ENCODE measurements around the gene HECW1. TPM values are rescaled to one million over a fixed set of nuclear protein-coding genes. Genes with fewer than 3 reads are reported as not detected.
"Not testable (repeated sequence)": the region's sequence is repeated elsewhere in the genome, so short reads cannot be mapped to it uniquely, and the experiment has no call there.

HECW1 gene
- total RNA-seq, 1 donor from 2014 or later: 0.46 TPM

DNA sequence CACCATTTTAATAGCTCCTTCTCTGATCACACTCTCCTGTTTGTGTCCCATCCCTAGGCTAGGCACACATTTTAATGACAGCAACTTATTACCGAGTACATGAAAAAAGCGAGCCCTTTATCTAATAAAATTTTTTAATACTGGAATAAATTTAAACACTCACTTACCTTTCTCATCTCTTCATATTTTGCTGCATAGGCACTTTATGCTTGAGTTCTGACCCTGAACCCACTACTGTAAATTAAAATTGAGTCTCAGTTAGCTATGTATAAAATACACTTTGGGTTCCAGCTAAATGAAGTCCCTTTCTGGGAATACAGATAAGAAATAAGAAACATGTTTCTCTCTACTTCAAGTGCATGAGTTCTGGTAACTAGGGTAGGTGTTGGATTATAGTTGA is 104.6 kb downstream of the HECW1 start:
- TF ChIP-seq, protein P1, sequence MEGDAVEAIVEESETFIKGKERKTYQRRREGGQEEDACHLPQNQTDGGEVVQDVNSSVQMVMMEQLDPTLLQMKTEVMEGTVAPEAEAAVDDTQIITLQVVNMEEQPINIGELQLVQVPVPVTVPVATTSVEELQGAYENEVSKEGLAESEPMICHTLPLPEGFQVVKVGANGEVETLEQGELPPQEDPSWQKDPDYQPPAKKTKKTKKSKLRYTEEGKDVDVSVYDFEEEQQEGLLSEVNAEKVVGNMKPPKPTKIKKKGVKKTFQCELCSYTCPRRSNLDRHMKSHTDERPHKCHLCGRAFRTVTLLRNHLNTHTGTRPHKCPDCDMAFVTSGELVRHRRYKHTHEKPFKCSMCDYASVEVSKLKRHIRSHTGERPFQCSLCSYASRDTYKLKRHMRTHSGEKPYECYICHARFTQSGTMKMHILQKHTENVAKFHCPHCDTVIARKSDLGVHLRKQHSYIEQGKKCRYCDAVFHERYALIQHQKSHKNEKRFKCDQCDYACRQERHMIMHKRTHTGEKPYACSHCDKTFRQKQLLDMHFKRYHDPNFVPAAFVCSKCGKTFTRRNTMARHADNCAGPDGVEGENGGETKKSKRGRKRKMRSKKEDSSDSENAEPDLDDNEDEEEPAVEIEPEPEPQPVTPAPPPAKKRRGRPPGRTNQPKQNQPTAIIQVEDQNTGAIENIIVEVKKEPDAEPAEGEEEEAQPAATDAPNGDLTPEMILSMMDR (IDR thresholded peaks at IDR 0.05; ENCODE audit: insufficient read depth, low read length, poor library complexity, severe bottlenecking): no peak
- H3K36me3 ChIP-seq (ENCODE audit: control insufficient read depth, insufficient read depth, low read length): no peaks in the 10 kb centered on the region
- no peak for DNase-seq (ENCODE audit: low read depth)
- no peaks in the 10 kb centered on the region for H3K27me3 ChIP-seq (ENCODE audit: control insufficient read depth, insufficient read depth, low read length)
- no peak overlapping the region for H3K4me3 ChIP-seq (ENCODE audit: low read depth, low read length)

DNA sequence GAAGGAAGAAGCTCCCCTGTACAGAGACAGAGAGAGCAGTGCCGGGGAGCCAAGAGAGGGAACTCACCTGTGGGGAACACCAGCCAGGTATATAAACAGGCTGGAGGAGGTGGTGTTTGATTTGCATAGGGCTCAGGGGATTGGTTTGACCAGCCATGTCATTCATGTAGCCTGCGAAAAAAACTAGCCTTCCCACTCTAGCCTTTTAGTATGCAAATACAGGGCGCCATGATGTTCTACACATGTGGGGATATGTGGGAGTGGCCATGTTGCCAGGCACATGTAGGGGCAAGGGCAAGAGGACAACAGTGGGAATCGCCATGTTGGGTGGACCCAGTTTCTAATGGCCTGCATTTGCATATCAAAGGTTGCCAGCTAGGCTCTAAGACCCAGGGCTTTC is 106.5 kb downstream of the HECW1 start:
- H3K4me3 ChIP-seq (ENCODE audit: low read depth, low read length); H3K36me3 ChIP-seq (ENCODE audit: control insufficient read depth, insufficient read depth, low read length); DNase-seq (ENCODE audit: low read depth): not testable (repeated sequence)

DNA sequence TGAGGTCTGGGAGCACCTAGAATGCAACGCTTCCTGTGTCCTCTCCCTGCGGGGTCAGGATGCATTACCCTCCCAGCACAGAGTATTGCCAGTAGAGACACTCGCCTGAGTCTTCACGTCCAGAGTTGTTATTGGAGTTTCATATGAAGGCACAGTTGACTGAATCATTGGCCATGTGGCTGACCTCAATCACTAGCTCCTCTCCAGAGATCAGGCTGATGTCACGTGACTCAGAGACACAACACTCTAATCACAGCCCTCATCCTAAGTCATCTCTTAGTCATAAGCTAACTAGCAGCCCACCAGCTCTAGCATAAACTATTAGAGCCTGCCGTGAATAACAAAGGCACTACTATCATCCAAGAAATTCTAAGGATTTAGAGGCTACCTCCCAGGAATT is 107.8 kb downstream of the HECW1 start:
- no peaks in the 10 kb centered on the region for H3K36me3 ChIP-seq (ENCODE audit: control insufficient read depth, insufficient read depth, low read length)
- H3K27me3 ChIP-seq (ENCODE audit: control insufficient read depth, insufficient read depth, low read length): no peaks in the 10 kb centered on the region
- no peak overlapping the region for H3K4me3 ChIP-seq (ENCODE audit: low read depth, low read length)
- DNase-seq (ENCODE audit: low read depth): peak; percentile 56
- TF ChIP-seq, protein P1 (IDR thresholded peaks at IDR 0.05; ENCODE audit: insufficient read depth, low read length, poor library complexity, severe bottlenecking): no peak

More for the DNA sequence above, 106.5 kb downstream of the HECW1 start:
- H3K27me3 ChIP-seq (ENCODE audit: control insufficient read depth, insufficient read depth, low read length): not testable (repeated sequence)

DNA sequence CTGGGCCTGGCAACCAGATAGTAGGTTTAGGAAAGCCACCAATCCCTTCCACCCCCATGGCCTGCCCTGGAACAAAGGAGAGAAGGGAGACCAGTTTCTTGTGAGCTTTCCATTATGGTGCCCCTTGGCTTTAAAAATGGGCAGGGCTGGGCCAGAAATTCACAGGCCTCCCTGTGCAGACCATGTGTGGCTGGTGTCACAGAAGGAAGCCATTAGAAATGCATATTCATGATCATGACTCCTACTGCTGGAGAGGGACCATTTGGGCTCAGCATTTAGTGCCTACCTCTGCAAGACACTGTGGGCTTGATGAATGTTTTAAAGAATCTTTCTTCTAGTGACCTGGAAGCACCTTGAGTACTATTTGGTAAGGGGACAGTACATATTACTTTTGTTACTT is 108.3 kb downstream of the HECW1 start:
- no peak for DNase-seq (ENCODE audit: low read depth)
- TF ChIP-seq, protein P1 (IDR thresholded peaks at IDR 0.05; ENCODE audit: insufficient read depth, low read length, poor library complexity, severe bottlenecking): no peak
- Histone ChIP-seq H3K4me3 (ENCODE audit: low read depth, low read length) (no peak overlapping the region), H3K36me3 (ENCODE audit: control insufficient read depth, insufficient read depth, low read length) (no peaks in the 10 kb centered on the region), H3K27me3 (ENCODE audit: control insufficient read depth, insufficient read depth, low read length) (no peaks in the 10 kb centered on the region)

DNA sequence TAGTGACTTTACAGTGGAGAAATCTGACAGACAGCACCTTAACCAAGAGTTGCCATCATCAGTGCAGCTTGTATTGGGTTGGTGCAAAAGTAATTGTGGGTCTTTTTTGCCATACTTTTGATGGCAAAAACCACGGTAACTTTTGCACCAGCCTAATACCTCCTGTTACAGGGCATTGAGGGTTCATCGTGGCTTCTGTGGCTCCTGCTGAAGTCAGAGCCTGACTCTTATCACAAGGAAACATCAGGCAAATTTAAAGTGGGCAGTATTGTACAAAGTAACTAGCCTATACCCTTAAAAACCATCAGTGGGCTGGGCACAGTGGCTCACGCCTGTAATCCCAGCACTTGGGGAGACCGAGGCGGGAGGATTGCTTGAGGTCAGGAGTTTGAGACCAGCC is 117.4 kb downstream of the HECW1 start:
- no peak for DNase-seq (ENCODE audit: low read depth)
- Histone ChIP-seq H3K36me3 (ENCODE audit: control insufficient read depth, insufficient read depth, low read length) (no peaks in the 10 kb centered on the region), H3K27me3 (ENCODE audit: control insufficient read depth, insufficient read depth, low read length) (no peaks in the 10 kb centered on the region), H3K4me3 (ENCODE audit: low read depth, low read length) (no peak overlapping the region)
- TF ChIP-seq, protein P1 (IDR thresholded peaks at IDR 0.05; ENCODE audit: insufficient read depth, low read length, poor library complexity, severe bottlenecking): no peak

DNA sequence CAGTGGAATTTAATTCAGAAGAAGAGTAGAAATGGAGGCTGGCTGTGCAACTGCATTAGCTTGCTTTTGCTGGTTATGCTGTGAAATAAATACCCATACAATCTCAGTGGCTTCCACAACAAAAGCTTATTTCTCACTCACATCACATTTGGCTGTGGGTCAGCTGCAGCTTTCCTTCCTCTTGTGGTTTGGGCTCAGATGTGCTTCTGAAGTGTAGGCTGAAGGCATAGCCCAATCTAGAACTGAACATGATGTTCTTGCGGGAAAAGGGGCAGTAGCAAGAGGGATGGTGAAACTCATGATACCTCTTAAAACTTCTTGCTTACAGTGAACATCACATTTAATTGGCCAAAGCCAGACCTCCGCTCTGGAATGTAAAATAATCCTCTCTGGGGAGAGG is 119.9 kb downstream of the HECW1 start:
- DNase-seq (ENCODE audit: low read depth): no peak
- Histone ChIP-seq H3K36me3 (ENCODE audit: control insufficient read depth, insufficient read depth, low read length) (no peaks in the 10 kb centered on the region), H3K27me3 (ENCODE audit: control insufficient read depth, insufficient read depth, low read length) (no peaks in the 10 kb centered on the region), H3K4me3 (ENCODE audit: low read depth, low read length) (no peak overlapping the region)
- TF ChIP-seq, protein P1 (IDR thresholded peaks at IDR 0.05; ENCODE audit: insufficient read depth, low read length, poor library complexity, severe bottlenecking): no peak
